HepG2 (cell line): ENCODE measurements around the gene ZNF225. TPM values are rescaled to one million over a fixed set of nuclear protein-coding genes. Genes with fewer than 3 reads are reported as not detected.
A peak's percentile ranks its signal among the peaks of the same experiment; 100 is the strongest.
"Not testable (repeated sequence)": the region's sequence is repeated elsewhere in the genome, so short reads cannot be mapped to it uniquely, and the experiment has no call there.

Experiments used
- ATAC-seq: fragments of 200-7000 bp; cut with Tn5 transposase; 3 replicates; pipeline ENCODE4 v1.9.1; 2020; ENCODE audit warnings: mild to moderate bottlenecking, moderate library complexity
- BruUV-seq: library from RNA; stranded (reverse); fragments of 400-500 nt; replicated peaks from 2 replicates; lab custom pipeline; 2021; lab: Mats Ljungman, UMichigan
- CTCF ChIA-PET: fragments of 300-600 bp; formaldehyde crosslinking; extraction: SDS; loops from one replicate; lab custom pipeline; 2021; ENCODE audit warnings: low total read pairs, inconsistent platforms, low intra/inter-chr PET ratio; lab: Yijun Ruan, JAX
- POLR2A ChIA-PET: fragments of 350-600 bp; sonication (Branson Sonifier 250); formaldehyde crosslinking; loops from one replicate; lab custom pipeline; 2020; ENCODE audit warnings: antibody characterized with exemption, inconsistent platforms; lab: Yijun Ruan, JAX
- DNase-seq: peaks from one replicate; pipeline ENCODE4 v3.0.0-alpha.2; 2015; ENCODE audit warnings: low spot score
- FAIRE-seq: peaks from 3 replicates; lab custom pipeline; 2011; peaks lifted over from hg19 to GRCh38; lab: Jason Lieb, UNC
- H2AFZ ChIP-seq: one replicate; pipeline ENCODE4 v1.6.1; 2011; ENCODE audit warnings: low read length, inconsistent platforms
- H3K27ac ChIP-seq: fragments of 300-600 bp; 3 replicates; pipeline ENCODE4 v1.8.0; 2011; ENCODE audit warnings: mixed run types, mild to moderate bottlenecking, mixed read lengths, low read length, inconsistent platforms; ENCODE audit not compliant: insufficient read depth; ENCODE audit errors: extremely low read length
- H3K27me3 ChIP-seq, 2 experiments: fragments of 200-600 bp in 1 of 2; 2 replicates in 1 of 2; 3 replicates in 1 of 2; pipeline versions ENCODE4 v1.6.0 to v1.8.0; 2011; ENCODE audit warnings: low read length in 2 of 2, mild to moderate bottlenecking in 2 of 2, moderate library complexity in 2 of 2, inconsistent platforms in 1 of 2; ENCODE audit not compliant: insufficient read depth in 2 of 2, control insufficient read depth in 1 of 2
- H3K36me3 ChIP-seq, 2 experiments: fragments of 200-600 bp in 1 of 2; replicated peaks in 1 of 2; 2 replicates in 1 of 2; 3 replicates in 1 of 2; pipeline versions ENCODE4 v1.5.1 to v1.8.0; 2011; ENCODE audit warnings: low read length in 2 of 2, inconsistent platforms in 1 of 2; ENCODE audit not compliant: insufficient read depth in 2 of 2, control insufficient read depth in 1 of 2
- H3K4me1 ChIP-seq: 2 replicates; pipeline ENCODE4 v1.5.1; 2012; ENCODE audit warnings: low read length, inconsistent platforms; ENCODE audit not compliant: insufficient read depth
- H3K4me2 ChIP-seq: 2 replicates; pipeline ENCODE4 v1.6.0; 2011; ENCODE audit warnings: low read depth, low read length, inconsistent platforms
- H3K4me3 ChIP-seq, 3 experiments: fragments of 200-600 bp in 1 of 3; sonication (generic), shearing (Covaris generic) in 1 of 3; replicated peaks in 1 of 3; 2 replicates each; pipeline ENCODE4 v1.5.1; 2011 to 2016; ENCODE audit warnings: low read length in 3 of 3, inconsistent platforms in 2 of 3, low read depth in 2 of 3, mild to moderate bottlenecking in 2 of 3, control low read depth in 1 of 3, mixed read lengths in 1 of 3; ENCODE audit not compliant: insufficient read depth in 1 of 3
- H3K79me2 ChIP-seq: one replicate; pipeline ENCODE4 v1.6.1; 2011; ENCODE audit warnings: low read length, inconsistent platforms; ENCODE audit not compliant: insufficient read depth
- H3K9ac ChIP-seq: 2 replicates; pipeline ENCODE4 v1.6.0; 2011; ENCODE audit warnings: mild to moderate bottlenecking, low read depth, low read length, inconsistent platforms; ENCODE audit not compliant: insufficient read depth
- H3K9me3 ChIP-seq: 2 replicates; pipeline ENCODE4 v1.5.1; 2012; ENCODE audit warnings: mild to moderate bottlenecking, low read length
- H4K20me1 ChIP-seq: 2 replicates; pipeline ENCODE4 v1.6.0; 2011; ENCODE audit warnings: inconsistent platforms, mild to moderate bottlenecking, low read length, moderate library complexity; ENCODE audit not compliant: insufficient read depth
- ASH2L ChIP-seq: fragments of 300-600, 200-600 bp; sonication (generic); IDR thresholded peaks from 2 replicates; pipeline ENCODE4 v1.7.0; 2017; ENCODE audit warnings: low read depth, mild to moderate bottlenecking, moderate library complexity, mixed read lengths, low read length; ENCODE audit not compliant: insufficient read length
- ZFP62 ChIP-seq: sonication (generic); formaldehyde crosslinking; IDR thresholded peaks from 2 replicates; pipeline ENCODE4 v1.4.0; 2020; ENCODE audit warnings: missing genetic modification reagents
- ZFX ChIP-seq: sonication (generic); formaldehyde crosslinking; IDR thresholded peaks from 2 replicates; pipeline ENCODE4 v1.4.0; 2020; ENCODE audit warnings: mild to moderate bottlenecking, low read depth, missing genetic modification reagents, moderate library complexity
- WGBS: methylation state at CpG from one replicate; pipeline ENCODE4 v1.1.6; 2017; ENCODE audit warnings: low lambda C conversion rate; 5-methylcytosine and 5-hydroxymethylcytosine counted together
- in situ Hi-C: cut with HindIII; loops from 2 replicates; pipeline ENCODE4 v1.10.0; 2017; ENCODE audit warnings: low pct_unique_long_range_greater_than_20kb; ENCODE audit not compliant: extremely low pct_ligation_motif_present
- intact Hi-C: fragments of 100-400 bp; cut with micrococcal nuclease; formaldehyde crosslinking; loops from one replicate; pipeline ENCODE4 v1.10.0; 2022; ENCODE audit not compliant: unreplicated experiment
- polyA plus RNA-seq, 8 experiments: library from polyadenylated mRNA; depleted of rRNA in 3 of 8; stranded (reverse) in 7 of 8; unstranded in 1 of 8; fragments of >200 nt; fragmentation: Illumina TruSeq in 4 of 8; extraction: Trizol in 4 of 8; gene quantifications; 2 replicates each; pipeline versions ENCODE4 v1.2.1 to v1.2.3, GENCODE V29; 2011 to 2016; ENCODE audit warnings: low read depth in 4 of 8, missing spikeins in 1 of 8, mixed read lengths in 1 of 8; ENCODE audit not compliant: insufficient read depth in 1 of 8
- total RNA-seq, 5 experiments: library from RNA; depleted of rRNA; stranded (reverse); fragments of >200 nt; fragmentation: Illumina TruSeq; extraction: Trizol; gene quantifications; 2 replicates each; pipeline ENCODE4 v1.2.3, GENCODE V29; 2016; ENCODE audit warnings: low read depth in 1 of 5
- TF ChIP-seq, protein P1 (sequence below): sonication (generic); formaldehyde crosslinking; IDR thresholded peaks from 2 replicates; pipeline ENCODE4 v1.4.0; 2020; ENCODE audit warnings: missing genetic modification reagents
- TF ChIP-seq, protein P2 (sequence below): IDR thresholded peaks from 2 replicates; pipeline ENCODE4 v1.6.1; 2018; ENCODE audit warnings: missing genetic modification reagents, mild to moderate bottlenecking, missing compliant biosample characterization
- TF ChIP-seq, protein P3 (sequence below): sonication (generic); formaldehyde crosslinking; IDR thresholded peaks from 2 replicates; pipeline ENCODE4 v1.4.0; 2020; ENCODE audit warnings: low read depth, missing genetic modification reagents
- TF ChIP-seq, protein P4 (sequence below): sonication (generic); formaldehyde crosslinking; IDR thresholded peaks from 2 replicates; pipeline ENCODE4 v1.5.0; 2020; ENCODE audit warnings: missing genetic modification reagents, mild to moderate bottlenecking, borderline replicate concordance

The ZNF225 gene
- total and polyA plus RNA-seq, 2 of the 13 experiments (the other 11 are each of a cell fraction or from before 2014, with no cell fraction given) = 0.87 to 3.3 TPM

DNA sequence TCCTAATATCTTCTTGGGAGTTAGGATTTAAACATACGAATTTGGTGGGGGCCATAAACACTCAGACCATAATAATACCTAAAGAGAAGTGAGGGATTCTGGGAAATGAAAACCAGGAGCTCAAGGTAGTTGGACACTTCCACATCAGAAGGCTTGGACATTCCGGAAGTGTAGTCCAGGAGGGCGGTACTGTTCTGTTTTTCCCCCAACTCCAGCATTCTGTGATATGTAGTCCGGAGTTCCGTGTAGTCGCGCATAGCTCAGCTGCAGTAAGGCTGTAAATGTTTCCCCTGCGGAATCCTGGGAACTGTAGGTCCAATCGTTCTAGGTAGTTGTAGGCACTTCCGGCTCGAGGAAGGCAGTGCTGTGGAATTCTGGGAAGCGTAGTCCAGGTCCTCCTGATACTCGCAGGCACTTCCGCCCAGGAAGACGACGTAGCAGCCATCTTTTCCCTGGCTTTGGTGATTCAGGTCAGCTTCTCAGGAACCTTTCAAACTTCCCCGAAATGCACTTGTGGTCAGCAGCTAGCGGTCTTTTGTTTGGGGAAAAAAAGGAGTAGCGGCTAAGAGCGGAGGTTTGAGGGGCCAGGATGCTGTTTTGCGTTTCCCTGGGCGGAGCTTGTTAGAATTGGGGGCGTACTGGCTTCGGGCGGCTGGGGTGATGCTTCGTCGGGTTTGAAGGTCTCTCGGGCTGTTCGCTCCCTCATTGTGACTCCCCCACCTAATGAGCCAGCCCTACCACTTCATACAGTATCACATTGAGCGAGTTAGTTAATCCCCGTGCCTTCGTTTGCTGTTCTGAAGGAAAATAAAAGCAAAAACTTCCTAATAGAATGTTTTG, 51.7 kb downstream of the ZNF225 start, which contains the start of gene ZNF226 (continued):
- TF ChIP-seq, protein P1, sequence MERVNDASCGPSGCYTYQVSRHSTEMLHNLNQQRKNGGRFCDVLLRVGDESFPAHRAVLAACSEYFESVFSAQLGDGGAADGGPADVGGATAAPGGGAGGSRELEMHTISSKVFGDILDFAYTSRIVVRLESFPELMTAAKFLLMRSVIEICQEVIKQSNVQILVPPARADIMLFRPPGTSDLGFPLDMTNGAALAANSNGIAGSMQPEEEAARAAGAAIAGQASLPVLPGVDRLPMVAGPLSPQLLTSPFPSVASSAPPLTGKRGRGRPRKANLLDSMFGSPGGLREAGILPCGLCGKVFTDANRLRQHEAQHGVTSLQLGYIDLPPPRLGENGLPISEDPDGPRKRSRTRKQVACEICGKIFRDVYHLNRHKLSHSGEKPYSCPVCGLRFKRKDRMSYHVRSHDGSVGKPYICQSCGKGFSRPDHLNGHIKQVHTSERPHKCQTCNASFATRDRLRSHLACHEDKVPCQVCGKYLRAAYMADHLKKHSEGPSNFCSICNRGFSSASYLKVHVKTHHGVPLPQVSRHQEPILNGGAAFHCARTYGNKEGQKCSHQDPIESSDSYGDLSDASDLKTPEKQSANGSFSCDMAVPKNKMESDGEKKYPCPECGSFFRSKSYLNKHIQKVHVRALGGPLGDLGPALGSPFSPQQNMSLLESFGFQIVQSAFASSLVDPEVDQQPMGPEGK = peak; percentile 53; the same call in 1 of the 2 replicates
- TF ChIP-seq, protein P2, sequence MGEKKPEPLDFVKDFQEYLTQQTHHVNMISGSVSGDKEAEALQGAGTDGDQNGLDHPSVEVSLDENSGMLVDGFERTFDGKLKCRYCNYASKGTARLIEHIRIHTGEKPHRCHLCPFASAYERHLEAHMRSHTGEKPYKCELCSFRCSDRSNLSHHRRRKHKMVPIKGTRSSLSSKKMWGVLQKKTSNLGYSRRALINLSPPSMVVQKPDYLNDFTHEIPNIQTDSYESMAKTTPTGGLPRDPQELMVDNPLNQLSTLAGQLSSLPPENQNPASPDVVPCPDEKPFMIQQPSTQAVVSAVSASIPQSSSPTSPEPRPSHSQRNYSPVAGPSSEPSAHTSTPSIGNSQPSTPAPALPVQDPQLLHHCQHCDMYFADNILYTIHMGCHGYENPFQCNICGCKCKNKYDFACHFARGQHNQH = peak; percentile 80
- TF ChIP-seq, protein P3, sequence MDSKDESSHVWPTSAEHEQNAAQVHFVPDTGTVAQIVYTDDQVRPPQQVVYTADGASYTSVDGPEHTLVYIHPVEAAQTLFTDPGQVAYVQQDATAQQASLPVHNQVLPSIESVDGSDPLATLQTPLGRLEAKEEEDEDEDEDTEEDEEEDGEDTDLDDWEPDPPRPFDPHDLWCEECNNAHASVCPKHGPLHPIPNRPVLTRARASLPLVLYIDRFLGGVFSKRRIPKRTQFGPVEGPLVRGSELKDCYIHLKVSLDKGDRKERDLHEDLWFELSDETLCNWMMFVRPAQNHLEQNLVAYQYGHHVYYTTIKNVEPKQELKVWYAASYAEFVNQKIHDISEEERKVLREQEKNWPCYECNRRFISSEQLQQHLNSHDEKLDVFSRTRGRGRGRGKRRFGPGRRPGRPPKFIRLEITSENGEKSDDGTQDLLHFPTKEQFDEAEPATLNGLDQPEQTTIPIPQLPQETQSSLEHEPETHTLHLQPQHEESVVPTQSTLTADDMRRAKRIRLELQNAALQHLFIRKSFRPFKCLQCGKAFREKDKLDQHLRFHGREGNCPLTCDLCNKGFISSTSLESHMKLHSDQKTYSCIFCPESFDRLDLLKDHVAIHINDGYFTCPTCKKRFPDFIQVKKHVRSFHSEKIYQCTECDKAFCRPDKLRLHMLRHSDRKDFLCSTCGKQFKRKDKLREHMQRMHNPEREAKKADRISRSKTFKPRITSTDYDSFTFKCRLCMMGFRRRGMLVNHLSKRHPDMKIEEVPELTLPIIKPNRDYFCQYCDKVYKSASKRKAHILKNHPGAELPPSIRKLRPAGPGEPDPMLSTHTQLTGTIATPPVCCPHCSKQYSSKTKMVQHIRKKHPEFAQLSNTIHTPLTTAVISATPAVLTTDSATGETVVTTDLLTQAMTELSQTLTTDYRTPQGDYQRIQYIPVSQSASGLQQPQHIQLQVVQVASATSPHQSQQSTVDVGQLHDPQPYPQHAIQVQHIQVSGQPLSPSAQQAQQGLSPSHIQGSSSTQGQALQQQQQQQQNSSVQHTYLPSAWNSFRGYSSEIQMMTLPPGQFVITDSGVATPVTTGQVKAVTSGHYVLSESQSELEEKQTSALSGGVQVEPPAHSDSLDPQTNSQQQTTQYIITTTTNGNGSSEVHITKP (CRISPR knock-in tag) = peak; percentile 90
- no peak for TF ChIP-seq ZFP62 (CRISPR knock-in tag)
- TF ChIP-seq, protein P4, sequence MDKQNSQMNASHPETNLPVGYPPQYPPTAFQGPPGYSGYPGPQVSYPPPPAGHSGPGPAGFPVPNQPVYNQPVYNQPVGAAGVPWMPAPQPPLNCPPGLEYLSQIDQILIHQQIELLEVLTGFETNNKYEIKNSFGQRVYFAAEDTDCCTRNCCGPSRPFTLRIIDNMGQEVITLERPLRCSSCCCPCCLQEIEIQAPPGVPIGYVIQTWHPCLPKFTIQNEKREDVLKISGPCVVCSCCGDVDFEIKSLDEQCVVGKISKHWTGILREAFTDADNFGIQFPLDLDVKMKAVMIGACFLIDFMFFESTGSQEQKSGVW (CRISPR knock-in tag) = no peak
- TF ChIP-seq ASH2L = peak; percentile 69
- TF ChIP-seq ZFX (CRISPR knock-in tag) = peak; percentile 37

DNA sequence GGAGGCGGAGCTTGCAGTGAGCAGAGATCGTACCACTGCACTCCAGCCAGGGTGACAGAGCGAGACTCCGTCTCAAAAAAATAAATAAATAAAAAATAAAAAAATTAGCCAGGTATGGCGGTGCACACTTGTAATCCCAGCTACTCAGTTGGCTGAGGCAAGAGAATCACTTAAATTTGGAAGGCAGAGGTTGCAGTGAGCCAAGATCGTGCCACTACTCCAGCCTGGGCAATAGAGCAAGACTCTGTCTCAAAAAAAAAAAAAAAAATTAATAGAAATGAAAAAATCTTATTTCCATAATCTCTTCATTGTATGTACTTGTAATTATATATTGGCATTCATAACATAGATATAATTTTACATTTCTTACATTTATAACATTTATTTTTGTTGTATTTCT, 57.5 kb downstream of the ZNF225 start:
- H4K20me1 ChIP-seq, H3K4me3 ChIP-seq, H3K9me3 ChIP-seq, intact Hi-C loops, POLR2A ChIA-PET, BruUV-seq, H3K9ac ChIP-seq, H3K27me3 ChIP-seq, H2AFZ ChIP-seq, H3K27ac ChIP-seq, H3K4me2 ChIP-seq, FAIRE-seq, in situ Hi-C loops, DNase-seq, CTCF ChIA-PET, ATAC-seq, H3K79me2 ChIP-seq: not testable (repeated sequence)
- Histone ChIP-seq H3K36me3 (peaks cover 16 to 54% of the 10 kb centered on the region in 2 experiments), H3K4me1 (peaks cover 12% of the 10 kb centered on the region)
- 98% methylated on average over 6 of the region's 6 CpGs for WGBS
